Measurements from ENCODE around the gene NKIRAS1. TPM values are rescaled to one million over a fixed set of nuclear protein-coding genes. Genes with fewer than 3 reads are reported as not detected.

NKIRAS1 gene
- total and polyA plus RNA-seq, 2 of the 8 experiments (the other 6 are each of a cell fraction or from before 2014, with no cell fraction given) = 3.4 to 7.0 TPM

GRCh38 chr3:23889386-23889785 is 27.4 kb downstream of the NKIRAS1 start:
- Histone ChIP-seq H2BK5ac (ENCODE audit: low read depth, low read length) (no peak overlapping the region), H3K36me3 (ENCODE audit: control insufficient read depth in 2 of 4, insufficient read depth in 4 of 4, low read length in 3 of 4) (peaks cover 0 to 19% (median 10%) of the 10 kb centered on the region in 4 experiments; a peak in 4 of 8 replicates), H3K4me1 (replicated peaks in 1 of 4; ENCODE audit: control insufficient read depth in 3 of 4, insufficient read depth in 4 of 4, low read length in 3 of 4) (peaks cover 0 to 7% (median 1%) of the 10 kb centered on the region in 4 experiments; a peak in 3 of 7 replicates), H2BK15ac (ENCODE audit: low read length) (no peak overlapping the region), H3K23me2 (ENCODE audit: low read depth, low read length) (no peaks in the 10 kb centered on the region), H3K79me2 (ENCODE audit: control insufficient read depth in 1 of 2, insufficient read depth in 2 of 2, low read length in 2 of 2) (peaks cover 0 to 15% of the 10 kb centered on the region in 2 experiments; a peak in 1 of 4 replicates), H3K4ac (replicated peaks; ENCODE audit: insufficient read length, low read depth, low read length) (no peak overlapping the region), H4K5ac (ENCODE audit: insufficient read length, low read depth, low read length) (no peak overlapping the region), H3K27ac (ENCODE audit: low read depth, low read length) (no peak overlapping the region), H4K91ac (replicated peaks; ENCODE audit: insufficient read length, low read length) (no peak overlapping the region), H4K20me1 (replicated peaks in 1 of 2; ENCODE audit: control insufficient read depth in 1 of 2, insufficient read depth in 2 of 2, low read length in 2 of 2) (peaks cover 7 to 10% of the 10 kb centered on the region in 2 experiments), H3K27me3 (replicated peaks in 1 of 4; ENCODE audit: control insufficient read depth in 3 of 4, extremely low read depth in 1 of 4, insufficient read depth in 3 of 4, low read length in 3 of 4) (no peaks in the 10 kb centered on the region), H2AFZ (ENCODE audit: low read length) (no peak overlapping the region), H2BK12ac (ENCODE audit: low read depth, low read length) (no peak overlapping the region), H3K79me1 (ENCODE audit: low read depth, low read length) (peaks cover 2% of the 10 kb centered on the region; the same call in 1 of the 2 replicates), H3K9ac (replicated peaks in 1 of 4; ENCODE audit: extremely low read depth in 1 of 4, low read depth in 3 of 4, low read length in 3 of 4) (no peak overlapping the region), H3K4me3 (ENCODE audit: extremely low read depth in 1 of 4, insufficient read depth in 2 of 4, low read depth in 3 of 4, low read length in 4 of 4) (no peak overlapping the region), H3K4me2 (ENCODE audit: insufficient read depth in 1 of 2, low read depth in 2 of 2, low read length in 2 of 2) (no peak overlapping the region), H3K18ac (ENCODE audit: extremely low read depth, low read length) (no peak overlapping the region), H4K8ac (ENCODE audit: extremely low read depth, insufficient read depth, low read length) (no peak overlapping the region), H3K56ac (replicated peaks; ENCODE audit: insufficient read length, low read depth, low read length) (no peak overlapping the region), H3K23ac (ENCODE audit: insufficient read length) (no peak overlapping the region), H3K14ac (ENCODE audit: insufficient read length) (no peak overlapping the region), H3K9me3 (ENCODE audit: insufficient read depth in 2 of 2, low read depth in 1 of 2, low read length in 1 of 2) (no peaks in the 10 kb centered on the region), H2BK120ac (replicated peaks; ENCODE audit: low read depth, low read length) (no peak overlapping the region), H2AK5ac (ENCODE audit: low read depth, low read length) (no peak overlapping the region), H2BK20ac (ENCODE audit: low read length) (no peak overlapping the region)
- CTCF ChIA-PET (ENCODE audit: partially characterized antibody) = interaction anchor here (0.8 to 4.0 kb wide), 21 partner anchors 8 to 183 kb away, joined by 3 to 34 read pairs (median 4); no protein-coding TSS in a partner anchor
- POLR2A ChIA-PET (ENCODE audit: partially characterized antibody) = interaction anchor here (0.6 to 9.0 kb wide), 4 partner anchors 17 to 54 kb away, joined by 3 to 143 read pairs (median 5); partner anchors contain the start of genes NKIRAS1 and RPL15
- DNase-seq (ENCODE audit: low read depth in 1 of 2, low spot score in 2 of 2) (no peak), FAIRE-seq (no peak)
- 92% methylated on average over 2 of the region's 2 CpGs; no CpG with 5 or more reads in 1 of the 2 experiments for WGBS, 2 experiments (ENCODE audit: extremely low coverage in 1 of 2, insufficient coverage in 1 of 2, insufficient read length in 1 of 2, insufficient replicate concordance in 2 of 2, low coverage in 1 of 2, low lambda C conversion rate in 2 of 2, missing lambda C conversion rate in 1 of 2)
- TF ChIP-seq USF2 (IDR thresholded peaks at IDR 0.05; ENCODE audit: low read length) (no peak), CBX8 (IDR thresholded peaks at IDR 0.05; ENCODE audit: borderline replicate concordance, low read depth, low read length) (no peak), CREB1 (IDR thresholded peaks at IDR 0.05) (no peak), SP2 (IDR thresholded peaks at IDR 0.05; ENCODE audit: low read length) (no peak), YY1 (IDR thresholded peaks at IDR 0.05; ENCODE audit: low read depth, low read length) (no peak), GTF2F1 (IDR thresholded peaks at IDR 0.05; ENCODE audit: borderline replicate concordance, low read depth, low read length) (no peak), NANOG (IDR thresholded peaks at IDR 0.05; ENCODE audit: insufficient read depth, low read depth, low read length, poor library complexity, severe bottlenecking) (no peak), EZH2 (IDR thresholded peaks at IDR 0.05; ENCODE audit: low read depth, low read length, severe bottlenecking) (no peak), RAD21 (IDR thresholded peaks at IDR 0.05 in 1 of 2, conservative IDR thresholded peaks at IDR 0.05 in 1 of 2; ENCODE audit: low read depth in 2 of 2, low read length in 2 of 2) (no peak), EGR1 (IDR thresholded peaks at IDR 0.05; ENCODE audit: borderline replicate concordance, low read depth, low read length) (no peak), JUND (IDR thresholded peaks at IDR 0.05; ENCODE audit: low read length) (no peak), MAFK (IDR thresholded peaks at IDR 0.05; ENCODE audit: low read depth, low read length) (no peak), KDM5A (IDR thresholded peaks at IDR 0.05; ENCODE audit: low read length) (no peak)

Data from H1 (cell line).